IMR-90 (cell line): ENCODE data around the gene SLF2. TPM values are rescaled to one million over a fixed set of nuclear protein-coding genes. Genes with fewer than 3 reads are reported as not detected.

Experiments used
- ATAC-seq: fragments of 200-7000 bp; cut with Tn5 transposase; 2 replicates; pipeline ENCODE4 v1.9.1; 2020; ENCODE audit warnings: low read depth, mild to moderate bottlenecking, moderate library complexity
- BruUV-seq: library from RNA; stranded (reverse); fragments of 400-500 nt; replicated peaks from 2 replicates; lab custom pipeline; 2021; lab: Mats Ljungman, UMichigan
- CTCF ChIA-PET: fragments of 300-600 bp; formaldehyde crosslinking; extraction: SDS; loops from one replicate; lab custom pipeline; 2021; ENCODE audit warnings: antibody characterized with exemption; lab: Yijun Ruan, JAX
- POLR2A ChIA-PET: fragments of 300-600 bp; sonication (Branson Sonifier 250); formaldehyde crosslinking; loops from one replicate; lab custom pipeline; 2022; ENCODE audit warnings: antibody characterized with exemption; ENCODE audit not compliant: unreplicated experiment; lab: Charles Lee
- DNase-seq: peaks from one replicate; pipeline ENCODE4 v3.0.0; 2013
- H2AFZ ChIP-seq: replicated peaks from 2 replicates; pipeline ENCODE3; 2013; ENCODE audit warnings: low read length, mild to moderate bottlenecking; ENCODE audit not compliant: poor library complexity
- H2AK5ac ChIP-seq: 2 replicates; pipeline ENCODE4 v1.6.1; 2013; ENCODE audit warnings: low read depth, low read length, inconsistent platforms
- H2AK9ac ChIP-seq: replicated peaks from 2 replicates; pipeline ENCODE3; 2013; ENCODE audit warnings: mild to moderate bottlenecking, low read depth, low read length, moderate library complexity; ENCODE audit not compliant: poor library complexity
- H2BK120ac ChIP-seq: 2 replicates; pipeline ENCODE4 v1.6.1; 2013; ENCODE audit warnings: low read depth, low read length, inconsistent platforms
- H2BK15ac ChIP-seq: 3 replicates; pipeline ENCODE4 v1.6.1; 2013; ENCODE audit warnings: low read depth, low read length, inconsistent platforms
- H2BK20ac ChIP-seq: 2 replicates; pipeline ENCODE4 v1.6.1; 2013; ENCODE audit warnings: low read depth, mild to moderate bottlenecking, inconsistent platforms, low read length, moderate library complexity
- H2BK5ac ChIP-seq: 2 replicates; pipeline ENCODE4 v1.6.1; 2013; ENCODE audit warnings: mild to moderate bottlenecking, low read depth, low read length, inconsistent platforms; ENCODE audit not compliant: poor library complexity, severe bottlenecking
- H3K14ac ChIP-seq: replicated peaks from 2 replicates; pipeline ENCODE4 v1.6.1; 2013; ENCODE audit warnings: low read depth, low read length, inconsistent platforms
- H3K18ac ChIP-seq: 2 replicates; pipeline ENCODE4 v1.6.1; 2013; ENCODE audit warnings: low read depth, low read length, control low read depth
- H3K23ac ChIP-seq: 2 replicates; pipeline ENCODE4 v1.6.1; 2013; ENCODE audit warnings: low read depth, low read length, inconsistent platforms
- H3K27ac ChIP-seq: 2 replicates; pipeline ENCODE4 v1.5.1; 2013; ENCODE audit warnings: mild to moderate bottlenecking, control low read depth, low read length; ENCODE audit not compliant: insufficient read depth
- H3K27me3 ChIP-seq: 2 replicates; pipeline ENCODE4 v1.6.1; 2013; ENCODE audit warnings: low read length; ENCODE audit not compliant: control insufficient read depth, insufficient read depth
- H3K36me3 ChIP-seq: 2 replicates; pipeline ENCODE4 v1.6.1; 2013; ENCODE audit warnings: low read length, mixed read lengths; ENCODE audit not compliant: control insufficient read depth, insufficient read depth
- H3K4ac ChIP-seq: 2 replicates; pipeline ENCODE4 v1.6.1; 2013; ENCODE audit warnings: low read depth, low read length, inconsistent platforms
- H3K4me1 ChIP-seq: 2 replicates; pipeline ENCODE4 v1.6.1; 2013; ENCODE audit warnings: low read length, mixed read lengths; ENCODE audit not compliant: control insufficient read depth, insufficient read depth
- H3K4me2 ChIP-seq: 2 replicates; pipeline ENCODE4 v1.6.1; 2013; ENCODE audit warnings: low read depth, mild to moderate bottlenecking, control low read depth, low read length, moderate library complexity
- H3K4me3 ChIP-seq: 2 replicates; pipeline ENCODE4 v1.5.1; 2013; ENCODE audit warnings: low read depth, mild to moderate bottlenecking, control low read depth, low read length, moderate library complexity; ENCODE audit not compliant: insufficient read depth
- H3K56ac ChIP-seq: 2 replicates; pipeline ENCODE4 v1.6.1; 2013; ENCODE audit warnings: low read length, inconsistent platforms; ENCODE audit not compliant: insufficient read depth; ENCODE audit errors: extremely low read depth
- H3K79me1 ChIP-seq, 2 experiments: 2 replicates each; pipeline ENCODE4 v1.6.1; 2013; ENCODE audit warnings: low read length in 2 of 2, inconsistent platforms in 1 of 2, low read depth in 1 of 2
- H3K9ac ChIP-seq: 2 replicates; pipeline ENCODE4 v1.6.1; 2013; ENCODE audit warnings: low read depth, low read length, control low read depth
- H3K9me1 ChIP-seq: 2 replicates; pipeline ENCODE4 v1.6.1; 2013; ENCODE audit warnings: low read length, inconsistent platforms; ENCODE audit not compliant: insufficient read depth
- H3K9me3 ChIP-seq: 2 replicates; pipeline ENCODE4 v1.6.1; 2013; ENCODE audit warnings: low read length; ENCODE audit not compliant: control insufficient read depth, insufficient read depth
- H4K20me1 ChIP-seq: 2 replicates; pipeline ENCODE4 v1.6.1; 2013; ENCODE audit warnings: low read length, inconsistent platforms; ENCODE audit not compliant: insufficient read depth
- H4K5ac ChIP-seq: 2 replicates; pipeline ENCODE4 v1.6.1; 2013; ENCODE audit warnings: mild to moderate bottlenecking, low read depth, low read length, control low read depth
- H4K8ac ChIP-seq, 2 experiments: 2 replicates each; pipeline ENCODE4 v1.6.1; 2013; ENCODE audit warnings: low read depth in 2 of 2, low read length in 2 of 2, control low read depth in 1 of 2, inconsistent platforms in 1 of 2
- H4K91ac ChIP-seq: 2 replicates; pipeline ENCODE4 v1.6.1; 2013; ENCODE audit warnings: low read depth, low read length, inconsistent platforms; ENCODE audit not compliant: insufficient read depth
- BHLHE40 ChIP-seq: fragments of 150-350 bp; IDR thresholded peaks from 2 replicates; pipeline ENCODE4 v1.6.1; 2016; ENCODE audit warnings: mild to moderate bottlenecking, low read depth, low read length
- CTCF ChIP-seq: conservative IDR thresholded peaks from 2 replicates; pipeline ENCODE4 v1.5.1; 2012; ENCODE audit warnings: mild to moderate bottlenecking, low read depth, low read length, improper control_type of control experiment
- ELK1 ChIP-seq: fragments of 150-350 bp; IDR thresholded peaks from 2 replicates; pipeline ENCODE4 v1.6.1; 2016; ENCODE audit warnings: low read depth, mild to moderate bottlenecking, low read length, moderate library complexity, borderline replicate concordance
- MAZ ChIP-seq: IDR thresholded peaks from 2 replicates; pipeline ENCODE4 v1.6.1; 2012; ENCODE audit warnings: low read depth, mild to moderate bottlenecking, low read length, improper control_type of control experiment, moderate library complexity, borderline replicate concordance
- MXI1 ChIP-seq: IDR thresholded peaks from 2 replicates; pipeline ENCODE4 v1.6.1; 2012; ENCODE audit warnings: low read depth, mild to moderate bottlenecking, low read length, moderate library complexity, borderline replicate concordance
- RFX5 ChIP-seq: IDR thresholded peaks from 2 replicates; pipeline ENCODE4 v1.8.0; 2012; ENCODE audit warnings: low read depth, mild to moderate bottlenecking, low read length, moderate library complexity
- SMC3 ChIP-seq: fragments of 150-350 bp; IDR thresholded peaks from 2 replicates; pipeline ENCODE4 v1.6.1; 2016; ENCODE audit warnings: low read depth, mild to moderate bottlenecking, antibody characterized with exemption, low read length, moderate library complexity
- USF2 ChIP-seq: fragments of 150-350 bp; IDR thresholded peaks from 2 replicates; pipeline ENCODE4 v1.6.1; 2017; ENCODE audit warnings: mild to moderate bottlenecking, antibody characterized with exemption, low read length, low read depth
- WGBS, 2 experiments: methylation state at CpG; one replicate each; pipeline versions ENCODE4 v1.1.5 to v1.1.7; 2013; ENCODE audit warnings: missing lambda C conversion rate in 2 of 2; ENCODE audit not compliant: insufficient read length in 1 of 2; ENCODE audit errors: extremely low coverage in 2 of 2; 5-methylcytosine and 5-hydroxymethylcytosine counted together
- dilution Hi-C: fragments of 300-500 bp; cut with HindIII; formaldehyde crosslinking; loops from one replicate; pipeline ENCODE4 v1.14.3; 2018; ENCODE audit warnings: low sequenced_read_pairs; ENCODE audit not compliant: unreplicated experiment
- in situ Hi-C: fragments of 300-500 bp; cut with MboI; formaldehyde crosslinking; loops from 3 replicates; pipeline ENCODE4 v1.14.3; 2019; ENCODE audit warnings: low sequenced_read_pairs, inconsistent platforms, mixed read lengths
- intact Hi-C: fragments of 100-400 bp; cut with micrococcal nuclease; formaldehyde crosslinking; loops from 2 replicates; pipeline ENCODE4 v1.10.0; 2022
- polyA plus RNA-seq, 3 experiments: library from polyadenylated mRNA; depleted of rRNA; stranded (reverse); fragments of >200 nt; gene quantifications; 2 replicates each; pipeline ENCODE4 v1.2.3, GENCODE V29; 2012; ENCODE audit warnings: low replicate concordance in 1 of 3
- total RNA-seq: library from RNA; depleted of rRNA; stranded (reverse); fragments of >200 nt; gene quantifications from 2 replicates; pipeline ENCODE4 v1.2.3, GENCODE V29; 2012

SLF2 gene
- total and polyA plus RNA-seq, 2 of the 4 experiments (the other 2 are of a cell fraction), result 8.5 to 21.7 TPM

DNA sequence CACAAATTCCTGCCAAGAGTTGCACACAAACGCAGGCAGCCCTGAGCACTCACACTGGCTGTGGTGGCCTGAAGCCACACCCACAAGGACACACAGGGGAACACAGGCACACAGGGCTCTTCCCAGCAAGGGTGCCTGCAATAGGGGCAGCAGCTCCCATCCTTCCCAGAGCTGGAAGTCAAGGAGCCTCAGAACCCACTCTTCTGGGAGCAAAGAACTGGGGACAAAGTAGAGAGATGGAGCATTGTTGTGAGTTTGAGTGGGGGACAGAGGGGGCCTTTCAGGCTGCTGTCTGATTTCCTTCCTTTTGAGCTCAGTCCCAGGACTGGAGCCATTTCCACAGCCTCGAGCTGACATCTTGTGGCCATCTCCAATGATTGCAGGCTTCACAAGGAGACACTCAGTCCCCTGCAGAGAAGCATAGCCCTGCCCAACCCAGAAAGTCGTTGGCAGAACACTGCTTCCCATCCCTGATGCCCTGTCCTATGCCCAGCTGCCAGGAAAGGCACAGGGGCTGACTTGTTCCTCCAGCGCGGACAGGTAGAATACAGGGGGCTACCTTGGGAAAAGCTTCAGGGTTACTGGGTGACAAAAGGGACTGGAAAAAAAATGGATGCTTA lies 34.4 kb upstream of the SLF2 start (continued):
- no peak for TF ChIP-seq USF2

- ChIA-PET POLR2A (interaction anchor here (0.7 kb wide), 1 partner anchor 138 kb away, joined by 13 read pairs; no protein-coding TSS in a partner anchor), CTCF (no interaction called here)
- H2BK15ac ChIP-seq, result no peak overlapping the region
- peaks cover 4% of the 10 kb centered on the region; the same call in 1 of the 2 replicates for H3K9me1 ChIP-seq
- no peak overlapping the region for H4K5ac ChIP-seq
- H4K91ac ChIP-seq, result no peak overlapping the region
- no peak overlapping the region for H2BK5ac ChIP-seq
- no TSS peak for BruUV-seq
- H2AK9ac ChIP-seq, result no peak overlapping the region
- no peak overlapping the region for H2BK20ac ChIP-seq
- no peak overlapping the region for H3K56ac ChIP-seq
- no peak overlapping the region for H3K23ac ChIP-seq
- H3K36me3 ChIP-seq, result no peaks in the 10 kb centered on the region
- no peaks in the 10 kb centered on the region for H3K79me1 ChIP-seq
- intact Hi-C loops, result loop anchor here (5.0 to 10.0 kb wide), 2 partner anchors 135 to 363 kb away; partner anchors contain the start of genes PAX2 and SEC31B
- no peak overlapping the region for H3K18ac ChIP-seq
- H2BK120ac ChIP-seq, result no peak overlapping the region
- H4K20me1 ChIP-seq, result no peaks in the 10 kb centered on the region
- DNase-seq (no peak), ATAC-seq (no peak)
- no peak overlapping the region for H3K4ac ChIP-seq
- no peak overlapping the region for H3K14ac ChIP-seq
- no peak overlapping the region for H3K9ac ChIP-seq
- in situ Hi-C loops, result loop anchor here (5.0 to 25.0 kb wide), 3 partner anchors 208 to 543 kb away; partner anchors contain the start of genes PKD2L1 and SCD
- no peak overlapping the region for H2AK5ac ChIP-seq
- no peaks in the 10 kb centered on the region for H3K9me3 ChIP-seq
- H3K27me3 ChIP-seq, result no peaks in the 10 kb centered on the region
- H4K8ac ChIP-seq, result no peak overlapping the region
- H2AFZ ChIP-seq, result no peak overlapping the region
- 100% methylated on average over 2 of the region's 9 CpGs; no CpG with 5 or more reads in 1 of the 2 experiments for WGBS, 2 experiments
- no peak overlapping the region for H3K27ac ChIP-seq
- no peak overlapping the region for H3K4me3 ChIP-seq
- TF ChIP-seq CTCF, result 0 out of 2 replicates have a peak, but pooled peaks have one; percentile 3
- no peak for TF ChIP-seq MAZ
- TF ChIP-seq SMC3, result no peak
- no peak for TF ChIP-seq ELK1
- no peak for TF ChIP-seq USF2
- no peak for TF ChIP-seq MXI1
- TF ChIP-seq RFX5, result no peak
- no peak for TF ChIP-seq BHLHE40
- peaks cover 23% of the 10 kb centered on the region for H3K4me1 ChIP-seq
- H3K4me2 ChIP-seq, result no peak overlapping the region
- dilution Hi-C loops, result no loop called here
Observed at GRCh38 chr10:100879741-100880360, 32.9 kb upstream of the SLF2 start.
